Endothelial cell of umbilical vein (primary cell): ENCODE measurements around the gene NADK. TPM values are rescaled to one million over a fixed set of nuclear protein-coding genes. Genes with fewer than 3 reads are reported as not detected.

ENCODE experiments used
- BruUV-seq: library from RNA; stranded (reverse); fragments of 400-500 nt; replicated peaks from 2 replicates; lab custom pipeline; 2021; lab: Mats Ljungman, UMichigan
- CTCF ChIA-PET: fragments of 300-600, 350-600 bp; sonication (Branson Sonifier 250); formaldehyde crosslinking; loops from one replicate; lab custom pipeline; 2021; ENCODE audit warnings: antibody characterized with exemption, inconsistent platforms; lab: Charles Lee
- POLR2A ChIA-PET: fragments of 300-600, 350-600 bp; sonication (Branson Sonifier 250); formaldehyde crosslinking; loops from one replicate; lab custom pipeline; 2021; ENCODE audit warnings: antibody characterized with exemption, inconsistent platforms; lab: Charles Lee
- DNase-seq: peaks from one replicate; pipeline ENCODE4 v3.0.0-alpha.2; 2011; ENCODE audit warnings: low read depth, low spot score
- FAIRE-seq: peaks from 2 replicates; lab custom pipeline; 2011; peaks lifted over from hg19 to GRCh38; lab: Jason Lieb, UNC
- H2AFZ ChIP-seq: 2 replicates; pipeline ENCODE4 v1.6.0; 2012; ENCODE audit warnings: low read depth, low read length, control low read depth, inconsistent platforms
- H3K27ac ChIP-seq: 2 replicates; pipeline ENCODE4 v1.5.1; 2011; ENCODE audit warnings: low read depth, mild to moderate bottlenecking, control low read depth, low read length, moderate library complexity; ENCODE audit not compliant: insufficient read depth
- H3K27me3 ChIP-seq, 2 experiments: 2 replicates each; pipeline versions ENCODE4 v1.6.0 to v1.6.1; 2011; ENCODE audit warnings: low read length in 2 of 2, mixed read lengths in 1 of 2; ENCODE audit not compliant: control insufficient read depth in 2 of 2, insufficient read depth in 2 of 2
- H3K36me3 ChIP-seq, 2 experiments: 2 replicates in 1 of 2; 3 replicates in 1 of 2; pipeline ENCODE4 v1.5.1; 2011; ENCODE audit warnings: low read length in 2 of 2, mild to moderate bottlenecking in 1 of 2, moderate library complexity in 1 of 2; ENCODE audit not compliant: control insufficient read depth in 2 of 2, insufficient read depth in 2 of 2; ENCODE audit errors: extremely low read depth in 1 of 2
- H3K4me1 ChIP-seq: 3 replicates; pipeline ENCODE4 v1.5.1; 2011; ENCODE audit warnings: mild to moderate bottlenecking, low read length; ENCODE audit not compliant: control insufficient read depth, insufficient read depth; ENCODE audit errors: extremely low read depth
- H3K4me2 ChIP-seq: 2 replicates; pipeline ENCODE4 v1.6.1; 2011; ENCODE audit warnings: low read length, control low read depth, mixed read lengths; ENCODE audit not compliant: insufficient read depth
- H3K4me3 ChIP-seq, 3 experiments: fragments of 200-600 bp in 1 of 3; sonication (generic), shearing (Covaris generic) in 1 of 3; replicated peaks in 1 of 3; 2 replicates each; pipeline ENCODE4 v1.5.1; 2011 to 2016; ENCODE audit warnings: control low read depth in 3 of 3, low read length in 3 of 3, mild to moderate bottlenecking in 2 of 3, inconsistent platforms in 1 of 3, low read depth in 1 of 3, moderate library complexity in 1 of 3; ENCODE audit not compliant: insufficient read depth in 1 of 3
- H3K79me2 ChIP-seq: 2 replicates; pipeline ENCODE4 v1.6.0; 2012; ENCODE audit warnings: low read length, inconsistent platforms; ENCODE audit not compliant: control insufficient read depth, insufficient read depth
- H3K9ac ChIP-seq: replicated peaks from 2 replicates; pipeline ENCODE3; 2011; ENCODE audit warnings: low read length, control low read depth; ENCODE audit not compliant: insufficient read depth; ENCODE audit errors: extremely low read depth
- H3K9me1 ChIP-seq: replicated peaks from 3 replicates; pipeline ENCODE4 v1.6.0; 2011; ENCODE audit warnings: mild to moderate bottlenecking, low read length; ENCODE audit not compliant: control insufficient read depth, insufficient read depth; ENCODE audit errors: extremely low read depth
- H3K9me3 ChIP-seq: replicated peaks from 2 replicates; pipeline ENCODE4 v1.5.1; 2012; ENCODE audit warnings: low read length, inconsistent platforms; ENCODE audit not compliant: control insufficient read depth, insufficient read depth
- H4K20me1 ChIP-seq: replicated peaks from 2 replicates; pipeline ENCODE3; 2011; ENCODE audit warnings: mild to moderate bottlenecking, low read length; ENCODE audit not compliant: control insufficient read depth, insufficient read depth; ENCODE audit errors: extremely low read depth
- EZH2 ChIP-seq: IDR thresholded peaks from 2 replicates; pipeline ENCODE4 v1.6.1; 2012; ENCODE audit warnings: borderline replicate concordance, low read depth, mild to moderate bottlenecking, moderate library complexity, low read length, inconsistent platforms; ENCODE audit not compliant: severe bottlenecking
- FOS ChIP-seq: IDR thresholded peaks from 2 replicates; pipeline ENCODE4 v1.6.1; 2011; ENCODE audit warnings: mild to moderate bottlenecking, low read length, moderate library complexity, borderline replicate concordance; ENCODE audit not compliant: insufficient read depth
- GATA2 ChIP-seq: IDR thresholded peaks from 2 replicates; pipeline ENCODE4 v1.7.0; 2011; ENCODE audit warnings: low read depth, mild to moderate bottlenecking, moderate library complexity, mixed read lengths, low read length; ENCODE audit not compliant: insufficient read length, insufficient read depth
- JUN ChIP-seq: IDR thresholded peaks from 2 replicates; pipeline ENCODE4 v1.6.1; 2011; ENCODE audit warnings: borderline replicate concordance, low read depth; ENCODE audit not compliant: insufficient read length, insufficient read depth
- MYC ChIP-seq: IDR thresholded peaks from one replicate; pipeline ENCODE4 v1.6.1; 2011; ENCODE audit warnings: mild to moderate bottlenecking, low read depth, low read length
- POLR2A ChIP-seq: IDR thresholded peaks from 2 replicates; pipeline ENCODE4 v1.6.1; 2012; ENCODE audit warnings: low read depth, mild to moderate bottlenecking, control low read depth, low read length
- POLR2AphosphoS5 ChIP-seq: IDR thresholded peaks from 2 replicates; pipeline ENCODE4 v1.6.1; 2012; ENCODE audit warnings: low read depth, mild to moderate bottlenecking, control low read depth, low read length, moderate library complexity; ENCODE audit not compliant: insufficient read depth
- dilution Hi-C: fragments of 300-500 bp; cut with MboI; formaldehyde crosslinking; loops from one replicate; pipeline ENCODE4 v1.15.0; 2019; ENCODE audit warnings: low sequenced_read_pairs; ENCODE audit not compliant: extremely low pct_ligation_motif_present
- intact Hi-C: fragments of 100-400 bp; cut with micrococcal nuclease; formaldehyde crosslinking; loops from one replicate; pipeline ENCODE4 v1.10.0; 2022
- polyA plus RNA-seq, 4 experiments: library from polyadenylated mRNA; depleted of rRNA in 3 of 4; stranded (reverse) in 3 of 4; unstranded in 1 of 4; fragments of >200 nt; gene quantifications; 2 replicates each; pipeline versions ENCODE4 v1.2.1 to v1.2.3, GENCODE V29; 2011 to 2012; ENCODE audit warnings: missing spikeins in 1 of 4
- total RNA-seq: library from RNA; stranded (reverse); gene quantifications from 2 replicates; pipeline ENCODE4 v1.2.3, GENCODE V29; 2021
- TF ChIP-seq, protein P1 (sequence below): IDR thresholded peaks from 2 replicates; pipeline ENCODE4 v1.6.1; 2011; ENCODE audit not compliant: insufficient read depth, insufficient read length
- TF ChIP-seq, protein P2 (sequence below), 2 donors: IDR thresholded peaks; 1 replicate in 1 of 2; 2 replicates in 1 of 2; pipeline ENCODE4 v1.5.1; 2011; ENCODE audit warnings: low read length in 2 of 2, mild to moderate bottlenecking in 2 of 2, moderate library complexity in 2 of 2, control low read depth in 1 of 2, inconsistent platforms in 1 of 2, low read depth in 1 of 2; ENCODE audit not compliant: insufficient read depth in 1 of 2; ENCODE audit errors: extremely low read depth in 1 of 2

The NADK gene
- total and polyA plus RNA-seq, 2 donors (not counting 3 experiments of a cell fraction or from before 2014, with no cell fraction given) = 68.5 to 88.8 TPM

DNA sequence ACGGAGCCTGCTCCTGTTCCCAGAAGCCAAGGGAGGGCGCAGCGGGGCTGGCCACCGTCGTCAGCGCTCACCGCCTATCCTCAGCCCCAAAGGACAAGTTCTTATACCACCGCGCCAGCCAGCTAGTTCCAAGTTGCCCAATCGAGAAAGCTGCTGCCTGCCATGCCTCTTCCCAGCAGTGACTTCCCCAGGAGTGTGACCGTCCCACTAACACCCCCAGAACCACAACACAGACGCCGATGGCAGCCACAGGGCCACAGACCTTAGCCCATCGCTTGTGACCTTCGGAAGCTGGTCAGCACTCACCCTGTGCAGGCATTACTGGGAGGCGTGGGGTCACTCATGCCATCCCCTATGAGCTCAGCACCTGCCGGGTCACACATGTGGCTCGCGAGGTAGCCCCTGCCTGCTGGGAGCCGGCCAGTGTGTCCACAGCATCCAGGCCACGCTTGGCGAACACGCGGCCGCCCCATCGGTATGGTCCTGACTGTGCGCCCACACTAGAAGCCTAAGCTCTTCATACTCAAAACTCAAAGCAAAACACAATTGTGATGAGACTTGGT, 20.1 kb downstream of the NADK start:
- Histone ChIP-seq H2AFZ (no peak overlapping the region), H4K20me1 (no peaks in the 10 kb centered on the region), H3K9me3 (no peaks in the 10 kb centered on the region), H3K4me2 (no peak overlapping the region), H3K9me1 (no peaks in the 10 kb centered on the region), H3K9ac (no peak overlapping the region), H3K27ac (no peak overlapping the region), H3K79me2 (peaks cover 8% of the 10 kb centered on the region), H3K36me3 (peaks cover 4 to 47% of the 10 kb centered on the region in 2 experiments), H3K4me3 (no peak overlapping the region), H3K27me3 (no peaks in the 10 kb centered on the region), H3K4me1 (no peaks in the 10 kb centered on the region)
- TF ChIP-seq POLR2A (no peak), POLR2AphosphoS5 (no peak), JUN (no peak), FOS (no peak), MYC (no peak), EZH2 (no peak), GATA2 (no peak)
- TF ChIP-seq, protein P1, sequence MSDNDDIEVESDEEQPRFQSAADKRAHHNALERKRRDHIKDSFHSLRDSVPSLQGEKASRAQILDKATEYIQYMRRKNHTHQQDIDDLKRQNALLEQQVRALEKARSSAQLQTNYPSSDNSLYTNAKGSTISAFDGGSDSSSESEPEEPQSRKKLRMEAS = no peak
- TF ChIP-seq, protein P2, sequence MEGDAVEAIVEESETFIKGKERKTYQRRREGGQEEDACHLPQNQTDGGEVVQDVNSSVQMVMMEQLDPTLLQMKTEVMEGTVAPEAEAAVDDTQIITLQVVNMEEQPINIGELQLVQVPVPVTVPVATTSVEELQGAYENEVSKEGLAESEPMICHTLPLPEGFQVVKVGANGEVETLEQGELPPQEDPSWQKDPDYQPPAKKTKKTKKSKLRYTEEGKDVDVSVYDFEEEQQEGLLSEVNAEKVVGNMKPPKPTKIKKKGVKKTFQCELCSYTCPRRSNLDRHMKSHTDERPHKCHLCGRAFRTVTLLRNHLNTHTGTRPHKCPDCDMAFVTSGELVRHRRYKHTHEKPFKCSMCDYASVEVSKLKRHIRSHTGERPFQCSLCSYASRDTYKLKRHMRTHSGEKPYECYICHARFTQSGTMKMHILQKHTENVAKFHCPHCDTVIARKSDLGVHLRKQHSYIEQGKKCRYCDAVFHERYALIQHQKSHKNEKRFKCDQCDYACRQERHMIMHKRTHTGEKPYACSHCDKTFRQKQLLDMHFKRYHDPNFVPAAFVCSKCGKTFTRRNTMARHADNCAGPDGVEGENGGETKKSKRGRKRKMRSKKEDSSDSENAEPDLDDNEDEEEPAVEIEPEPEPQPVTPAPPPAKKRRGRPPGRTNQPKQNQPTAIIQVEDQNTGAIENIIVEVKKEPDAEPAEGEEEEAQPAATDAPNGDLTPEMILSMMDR (IDR thresholded peaks at IDR 0.05; ENCODE audit: extremely low read depth in 1 of 2, insufficient read depth in 1 of 2, low read depth in 1 of 2, low read length in 2 of 2) = no peak
- POLR2A ChIA-PET = no interaction called here
- BruUV-seq = no TSS peak
- FAIRE-seq (no peak), DNase-seq (no peak)
- CTCF ChIA-PET = interaction anchor here (1.5 to 1.8 kb wide), 2 partner anchors 11 to 148 kb away, joined by 4 to 5 read pairs; no protein-coding TSS in a partner anchor
- dilution Hi-C loops = no loop called here
- intact Hi-C loops = no loop called here
